NCI-H2029 (cell line): ENCODE measurements around the gene CDH13.

ENCODE experiments used
- DNase-seq: peaks from one replicate; lab custom pipeline; 2025; lab: John Stamatoyannopoulos, UW

CDH13 gene

GRCh38 chr16:82788919-82789318 lies 162.2 kb downstream of the CDH13 start:
- DNase-seq: no peak

DNA sequence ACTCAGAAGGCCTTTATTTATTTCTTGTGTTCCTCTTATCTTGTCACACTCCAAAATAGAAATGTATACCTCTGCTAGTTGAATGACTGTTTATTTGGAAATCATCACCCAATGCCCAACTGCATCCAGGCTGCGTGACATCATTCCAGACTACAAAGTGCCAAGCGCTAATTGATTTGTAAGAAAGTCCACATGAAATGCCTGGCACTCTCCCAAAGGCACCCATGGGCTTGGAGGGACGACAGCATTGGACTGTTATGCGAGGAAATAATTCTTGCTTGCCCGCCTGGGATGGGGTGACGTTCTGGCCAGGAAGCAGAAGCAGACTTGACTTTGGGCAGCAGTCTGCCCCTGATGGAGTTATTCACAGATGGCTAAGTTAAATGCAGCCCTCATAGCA lies 165.9 kb downstream of the CDH13 start:
- no peak for DNase-seq

DNA sequence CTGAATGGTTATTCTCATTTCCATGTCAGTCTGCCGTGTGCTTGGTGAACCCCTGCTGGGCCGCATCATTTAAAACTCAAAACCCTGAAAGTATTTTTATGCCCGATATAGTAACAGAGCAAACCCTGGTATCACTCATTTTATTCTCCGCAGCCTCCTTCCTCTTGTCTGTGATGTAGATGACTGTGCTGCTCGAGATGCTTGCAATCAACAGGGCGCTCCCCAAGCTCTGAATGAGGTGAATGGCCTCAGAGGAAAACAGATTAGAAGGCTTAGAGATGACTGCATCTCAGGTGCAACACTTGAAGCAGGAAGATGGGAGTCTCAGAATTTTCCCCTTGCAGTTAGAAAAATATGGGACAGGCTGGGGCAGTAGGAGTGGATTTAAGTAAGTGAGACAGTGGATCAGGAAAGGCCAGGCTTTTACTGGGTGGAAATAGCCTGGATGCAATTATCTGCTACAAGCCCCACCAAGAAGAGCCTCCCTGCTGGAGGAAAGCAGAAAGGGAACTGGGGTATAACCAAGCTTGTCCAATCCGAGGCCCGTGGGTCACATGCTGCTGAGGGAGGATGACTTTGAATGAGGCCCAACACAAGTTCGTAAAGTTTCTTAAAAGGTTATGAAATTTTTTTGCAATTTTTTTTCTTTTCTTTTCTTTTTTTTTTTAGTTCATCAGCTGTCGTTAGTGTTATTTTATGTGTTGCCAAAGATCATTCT lies 166.9 kb downstream of the CDH13 start:
- no peak for DNase-seq

- DNase-seq: no peak
Measured at GRCh38 chr16:82796047-82796446, 169.3 kb downstream of the CDH13 start.

- DNase-seq: no peak
Measured at GRCh38 chr16:82801361-82801760, 174.6 kb downstream of the CDH13 start.

DNA sequence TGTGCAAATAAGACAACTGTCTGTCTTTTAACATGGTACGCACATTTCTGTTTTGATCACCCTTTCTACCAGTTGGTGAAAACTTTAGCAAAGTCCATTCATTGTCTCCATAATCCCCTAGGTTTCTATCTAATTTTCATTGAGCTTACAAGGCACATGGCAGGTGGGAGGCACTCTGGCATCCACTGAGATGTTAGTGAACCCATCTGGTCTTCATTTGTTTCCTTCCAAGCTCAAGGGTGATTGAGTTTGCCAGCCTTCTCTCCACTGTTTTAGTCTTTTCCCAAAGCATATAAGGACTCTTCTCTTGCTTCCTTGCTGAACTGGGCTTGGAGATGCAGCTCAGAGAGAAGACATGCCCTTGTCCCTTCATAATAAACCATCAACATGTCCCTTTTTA lies 179.1 kb downstream of the CDH13 start:
- DNase-seq: no peak

- DNase-seq: no peak
Measured at GRCh38 chr16:82807311-82807710, 180.5 kb downstream of the CDH13 start.

DNA sequence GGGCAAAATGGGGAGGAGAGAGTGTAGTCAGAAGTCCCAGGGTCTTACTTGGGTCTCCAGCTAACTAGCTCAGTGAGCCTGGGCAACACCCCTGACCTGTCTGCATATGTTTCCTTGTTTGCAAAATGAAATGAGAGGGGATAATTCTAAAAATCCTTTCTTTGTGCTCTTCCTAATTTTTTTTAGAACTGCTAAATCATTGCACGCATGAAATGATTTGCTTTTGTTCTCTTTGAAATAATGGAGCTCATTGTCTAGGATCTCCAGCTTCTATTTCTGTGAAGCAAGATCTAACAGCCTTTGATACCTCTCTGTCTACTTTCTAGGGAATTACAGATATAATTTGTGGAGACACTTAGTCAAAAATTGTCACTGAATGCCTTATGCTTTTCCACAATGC lies 181.3 kb downstream of the CDH13 start:
- DNase-seq: no peak

- no peak for DNase-seq
Measured at GRCh38 chr16:82810077-82810476, 183.3 kb downstream of the CDH13 start.

DNA sequence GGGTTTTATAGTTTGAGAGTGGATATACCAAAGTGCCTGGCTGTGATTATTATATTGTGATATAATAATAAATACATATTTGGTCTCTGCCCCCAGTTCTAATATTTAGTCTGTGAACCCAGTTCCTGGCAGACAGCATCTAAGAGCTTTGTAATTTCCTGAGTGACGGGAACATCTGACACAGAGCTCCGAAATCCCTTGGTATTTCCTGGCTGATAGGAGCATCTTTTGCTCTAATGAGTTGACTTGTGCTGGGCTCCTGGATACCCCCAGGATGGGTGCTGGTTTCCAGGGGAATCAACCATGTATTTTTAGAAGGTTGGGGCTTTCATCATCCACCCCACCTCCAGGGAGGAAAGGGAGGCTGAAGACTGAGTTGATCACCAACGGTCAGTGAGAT lies 187.3 kb downstream of the CDH13 start:
- DNase-seq: no peak

DNA sequence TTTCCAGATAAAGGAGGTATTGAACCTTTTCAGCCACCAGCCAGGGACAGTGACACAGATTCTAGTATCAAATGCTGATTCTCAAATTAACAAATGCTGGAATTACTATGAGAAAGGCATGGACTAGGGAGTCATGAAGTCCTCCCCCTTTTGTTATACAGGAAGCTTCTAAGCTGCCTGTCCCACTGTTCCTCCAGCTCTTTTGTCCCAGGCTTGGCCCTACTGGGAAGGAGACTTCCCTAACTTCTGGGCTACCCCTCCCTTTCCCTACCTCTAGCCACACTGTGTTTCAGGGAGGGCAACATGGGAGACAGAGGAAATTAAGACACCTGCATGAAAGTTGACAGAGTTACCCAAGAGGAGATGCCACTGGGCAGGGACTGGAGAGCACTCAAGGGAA lies 192.5 kb downstream of the CDH13 start:
- DNase-seq: no peak

GRCh38 chr16:82820855-82821254 lies 194.1 kb downstream of the CDH13 start:
- DNase-seq: no peak

DNA sequence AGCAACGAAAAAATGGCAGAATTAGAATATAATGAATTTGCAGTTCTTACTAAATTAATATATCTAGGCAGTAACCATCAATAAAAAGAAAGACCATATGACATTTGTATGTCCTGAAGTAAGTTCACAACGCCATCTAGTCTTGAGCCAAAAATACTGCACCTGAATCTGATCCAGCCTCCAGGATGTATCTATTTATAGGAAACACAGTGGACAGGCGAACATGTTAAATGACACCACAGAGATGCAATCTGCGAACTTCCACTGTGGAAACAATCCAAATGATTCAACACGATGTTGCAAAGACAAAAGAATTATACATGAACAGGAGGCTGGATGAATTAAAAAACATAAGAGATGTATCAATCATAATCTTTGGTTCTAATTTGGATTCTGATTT lies 197.6 kb downstream of the CDH13 start:
- no peak for DNase-seq

- no peak for DNase-seq
Measured at GRCh38 chr16:82829301-82829700, 202.5 kb downstream of the CDH13 start.

GRCh38 chr16:82830944-82831343 lies 204.2 kb downstream of the CDH13 start:
- DNase-seq: no peak

- DNase-seq: no peak
Measured at GRCh38 chr16:82832821-82833220, 206.1 kb downstream of the CDH13 start.

- DNase-seq: no peak
Measured at GRCh38 chr16:82833378-82833993, 206.7 kb downstream of the CDH13 start.

DNA sequence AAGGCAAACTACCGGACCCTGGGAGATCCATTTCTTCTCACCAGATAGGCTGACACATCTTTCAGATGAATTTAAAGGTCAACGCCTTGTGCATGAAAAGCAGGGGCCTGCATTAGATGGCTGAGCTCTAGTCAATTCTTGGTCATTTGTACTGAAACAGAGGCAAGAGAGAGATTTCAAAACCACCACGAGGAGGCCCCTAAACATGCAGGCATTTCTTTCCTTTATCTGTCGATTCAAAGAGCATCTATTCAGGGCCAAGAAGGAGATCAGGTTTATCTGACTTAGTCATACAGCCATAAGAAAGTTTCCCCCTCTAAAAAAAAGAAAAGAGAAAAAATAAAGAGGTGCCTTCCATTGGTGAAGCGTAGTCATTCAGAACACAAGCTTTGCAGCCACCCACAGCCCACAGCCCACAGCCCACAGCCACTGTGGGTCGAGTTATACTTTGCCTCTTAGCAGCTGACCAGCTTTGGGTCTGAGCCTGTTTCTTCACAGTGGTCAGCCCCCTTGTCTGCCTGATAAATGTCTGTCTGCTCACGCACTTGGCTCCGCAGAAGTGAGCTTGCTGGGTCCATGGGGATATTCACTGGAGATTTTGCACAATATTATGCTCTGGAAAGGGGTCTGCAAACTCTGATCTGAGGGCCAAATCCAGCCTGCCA lies 207.5 kb downstream of the CDH13 start:
- DNase-seq: no peak

DNA sequence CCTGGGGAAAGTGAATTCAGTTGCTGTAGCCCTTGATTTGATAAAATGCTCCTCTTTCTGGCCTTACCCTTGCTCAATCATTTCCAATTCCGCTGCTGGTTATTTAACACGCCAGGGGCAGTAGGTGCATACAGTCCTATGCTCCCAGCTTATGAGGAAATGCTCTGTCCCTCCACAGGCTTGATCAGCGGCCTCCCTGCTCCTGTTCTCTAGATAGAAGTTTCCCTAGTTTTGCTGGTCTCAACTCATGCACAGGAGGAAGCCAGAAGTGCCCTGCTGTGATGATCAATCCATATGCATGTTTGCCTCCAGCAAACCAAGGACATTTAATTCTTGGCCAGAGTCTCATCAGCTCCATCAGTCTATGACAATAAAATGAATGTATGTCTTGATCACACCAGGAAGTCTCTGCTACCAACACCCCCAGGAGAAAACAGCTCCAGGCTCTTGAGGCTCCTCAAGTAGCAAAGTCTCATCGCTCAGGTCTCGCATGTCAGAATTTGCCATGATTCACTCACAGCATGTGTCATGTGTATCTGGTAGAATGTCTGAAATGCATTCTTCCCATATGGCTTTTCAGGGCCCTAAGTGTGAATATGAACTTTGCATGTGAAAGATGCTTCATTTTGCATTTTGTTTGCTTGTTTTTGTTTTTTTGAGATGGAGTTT lies 208.9 kb downstream of the CDH13 start:
- DNase-seq: no peak

GRCh38 chr16:82841108-82841507 lies 214.3 kb downstream of the CDH13 start:
- DNase-seq: no peak

DNA sequence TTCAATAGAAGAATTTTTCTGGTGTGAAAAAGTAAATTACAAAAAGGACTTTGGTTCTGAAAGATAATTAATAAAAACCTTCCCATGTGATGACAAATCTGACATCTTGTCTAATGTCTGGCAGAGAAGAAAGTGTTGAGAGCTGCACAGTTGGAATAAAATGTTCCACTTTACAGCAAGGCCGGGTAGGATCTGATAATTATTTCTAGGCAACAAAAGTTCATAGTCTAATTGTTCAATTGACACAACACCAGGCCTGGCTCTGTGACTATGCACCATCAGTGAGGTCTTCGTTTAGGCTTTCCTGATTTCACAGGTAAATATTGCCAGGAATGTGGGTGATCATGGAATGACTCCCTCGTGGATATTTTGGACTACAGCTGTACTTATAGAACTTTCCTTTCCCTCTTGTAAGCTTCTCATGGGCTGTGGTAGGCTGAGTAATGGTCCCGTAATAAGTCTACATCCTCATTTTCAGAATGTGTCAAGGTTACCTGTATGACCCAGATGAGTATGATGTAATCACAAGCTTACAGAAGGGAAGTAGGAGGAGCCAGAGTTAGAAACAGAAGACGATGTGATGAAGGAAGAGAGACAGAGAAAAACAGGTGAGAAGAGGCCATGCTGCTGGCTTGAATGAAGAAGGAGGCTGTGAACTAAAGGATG lies 217.0 kb downstream of the CDH13 start:
- no peak for DNase-seq

DNA sequence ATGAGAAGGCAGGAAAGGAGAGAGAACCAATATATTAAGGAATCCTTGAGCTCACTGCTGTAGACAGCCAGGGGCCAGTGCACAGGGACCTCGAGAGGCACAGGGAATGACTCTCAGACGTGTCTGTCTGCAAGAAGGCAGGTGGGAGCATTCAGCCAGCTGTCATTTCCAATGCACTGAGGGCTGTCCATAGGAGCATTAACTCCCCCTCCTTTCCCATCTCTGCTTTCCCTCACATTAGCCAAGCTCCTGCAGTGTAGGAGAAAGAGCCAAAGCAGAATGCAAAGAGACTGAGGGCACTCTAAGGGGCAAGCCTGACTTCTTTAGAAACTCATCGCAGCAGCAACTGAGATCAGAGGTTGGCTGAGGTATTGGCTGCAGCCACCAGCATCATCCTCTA lies 218.3 kb downstream of the CDH13 start:
- DNase-seq: no peak
